ENCODE results near the gene AGAP1. TPM values are rescaled to one million over a fixed set of nuclear protein-coding genes. Genes with fewer than 3 reads are reported as not detected.
A peak's percentile ranks its signal among the peaks of the same experiment; 100 is the strongest.

The AGAP1 gene
- total RNA-seq, 1 donor from 2014 or later = 21.1 TPM

DNA sequence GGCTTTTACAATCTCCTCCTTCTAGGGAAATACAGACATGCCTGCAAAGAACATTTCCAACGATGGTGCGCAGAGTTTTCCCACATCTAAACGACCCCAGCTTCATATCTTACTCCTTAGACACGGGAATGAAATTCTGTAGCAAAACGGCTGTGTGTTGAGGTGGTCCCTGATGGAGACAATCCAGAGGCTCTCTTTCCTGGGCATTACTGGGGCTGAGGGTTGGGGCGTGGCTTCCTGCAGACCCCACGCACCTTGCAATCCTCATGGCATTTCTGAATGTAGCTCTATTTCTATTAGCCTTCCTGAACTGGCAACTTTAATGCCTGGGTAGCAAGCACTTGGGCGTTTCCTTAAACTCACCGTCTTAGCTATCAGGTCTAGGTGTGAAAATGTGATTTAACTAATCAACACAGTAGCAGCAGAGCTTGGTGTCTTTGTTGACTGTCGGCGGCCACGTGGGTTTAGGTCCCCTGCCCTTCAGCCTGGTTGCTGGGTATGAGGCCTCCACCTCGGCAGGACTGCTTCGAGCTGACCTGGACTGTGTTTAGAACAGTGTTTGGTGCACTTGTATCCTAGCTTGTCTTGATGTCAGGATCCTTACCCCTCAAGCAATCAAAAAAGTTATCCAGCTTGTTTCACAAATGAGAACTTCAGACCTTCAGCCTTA is 431.5 kb downstream of the AGAP1 start:
- no peaks in the 10 kb centered on the region for H3K36me3 ChIP-seq
- H3K4me1 ChIP-seq = no peaks in the 10 kb centered on the region
- no peak overlapping the region for H3K4me3 ChIP-seq
- DNase-seq (ENCODE audit: extremely low spot score in 2 of 2) = no peak
- H3K27me3 ChIP-seq = no peaks in the 10 kb centered on the region
- TF ChIP-seq CTCF (IDR thresholded peaks at IDR 0.05) = no peak
- no peak for TF ChIP-seq POLR2A (IDR thresholded peaks at IDR 0.05)
- TF ChIP-seq POLR2AphosphoS5 (IDR thresholded peaks at IDR 0.05; ENCODE audit: insufficient read depth in 1 of 2, low read depth in 1 of 2) = no peak
- intact Hi-C loops (cut with DNase I) = no loop called here
- no peaks in the 10 kb centered on the region for H3K9me3 ChIP-seq
- no peak overlapping the region for H3K27ac ChIP-seq

DNA sequence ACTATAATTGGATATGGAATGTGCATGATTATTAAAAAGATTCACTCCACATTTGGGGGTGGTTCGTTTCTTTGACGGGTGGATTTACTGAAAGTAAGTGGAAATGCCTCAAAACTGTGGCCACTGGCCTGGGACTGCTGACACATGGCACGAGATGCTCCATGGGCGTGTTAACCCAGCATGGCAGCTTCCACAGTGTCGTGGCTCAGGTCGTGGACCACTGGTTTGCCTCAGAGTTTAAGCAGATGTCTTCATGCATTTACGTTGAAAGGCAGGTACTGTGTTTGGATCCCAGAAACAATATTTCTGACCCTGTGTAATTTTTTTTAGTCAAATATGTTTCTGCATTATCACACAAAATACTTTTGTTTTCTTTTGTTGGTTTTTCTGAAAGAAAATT is 432.4 kb downstream of the AGAP1 start:
- intact Hi-C loops (cut with DNase I) = no loop called here
- Histone ChIP-seq H3K36me3 (peaks cover 0 to 4% of the 10 kb centered on the region in 2 donors), H3K9me3 (no peaks in the 10 kb centered on the region), H3K4me1 (no peaks in the 10 kb centered on the region), H3K27me3 (no peaks in the 10 kb centered on the region), H3K4me3 (no peak overlapping the region), H3K27ac (no peak overlapping the region)
- no peak for TF ChIP-seq POLR2A (IDR thresholded peaks at IDR 0.05)
- TF ChIP-seq CTCF (IDR thresholded peaks at IDR 0.05) = no peak
- no peak for TF ChIP-seq POLR2AphosphoS5 (IDR thresholded peaks at IDR 0.05; ENCODE audit: insufficient read depth in 1 of 2, low read depth in 1 of 2)
- DNase-seq (ENCODE audit: extremely low spot score in 2 of 2) = peak in 1 of 2 donors; percentile 60

- H3K27ac ChIP-seq = no peak overlapping the region
- no peaks in the 10 kb centered on the region for H3K27me3 ChIP-seq
- intact Hi-C loops (cut with DNase I) = no loop called here
- no peak for TF ChIP-seq POLR2AphosphoS5 (IDR thresholded peaks at IDR 0.05; ENCODE audit: insufficient read depth in 1 of 2, low read depth in 1 of 2)
- no peak for TF ChIP-seq POLR2A (IDR thresholded peaks at IDR 0.05)
- no peak for TF ChIP-seq CTCF (IDR thresholded peaks at IDR 0.05)
- H3K4me3 ChIP-seq = no peak overlapping the region
- peak in 1 of 2 donors; percentile 58 for DNase-seq (ENCODE audit: extremely low spot score in 2 of 2)
- no peaks in the 10 kb centered on the region for H3K4me1 ChIP-seq
- peaks cover 0 to 7% of the 10 kb centered on the region in 2 donors for H3K36me3 ChIP-seq
- no peaks in the 10 kb centered on the region for H3K9me3 ChIP-seq
Observed at GRCh38 chr2:235928751-235929370, 435.0 kb downstream of the AGAP1 start.

DNA sequence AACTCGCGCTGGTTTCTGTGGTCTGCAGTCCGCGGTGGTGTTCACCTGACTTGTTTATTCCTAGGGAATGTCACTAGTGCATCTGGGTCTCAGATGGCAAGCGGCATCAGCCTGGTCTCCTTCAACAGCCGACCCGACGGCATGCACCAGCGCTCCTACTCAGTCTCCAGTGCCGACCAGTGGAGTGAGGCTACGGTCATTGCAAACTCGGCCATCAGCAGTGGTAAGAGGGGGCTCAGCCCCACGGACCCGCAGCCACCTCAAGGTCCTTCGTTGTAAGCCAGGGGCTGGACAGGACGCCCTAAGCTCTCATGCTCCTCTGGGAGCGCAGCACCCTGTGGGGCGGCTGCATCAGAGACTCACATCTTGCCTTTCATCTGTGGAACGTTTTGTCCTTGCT is 436.9 kb downstream of the AGAP1 start:
- no peak for DNase-seq (ENCODE audit: extremely low spot score in 2 of 2)
- Histone ChIP-seq H3K4me1 (no peaks in the 10 kb centered on the region), H3K4me3 (no peak overlapping the region), H3K27me3 (no peaks in the 10 kb centered on the region), H3K9me3 (no peaks in the 10 kb centered on the region), H3K27ac (no peak overlapping the region), H3K36me3 (peaks cover 0 to 7% of the 10 kb centered on the region in 2 donors)
- intact Hi-C loops (cut with DNase I) = no loop called here
- no peak for TF ChIP-seq CTCF (IDR thresholded peaks at IDR 0.05)
- no peak for TF ChIP-seq POLR2A (IDR thresholded peaks at IDR 0.05)
- TF ChIP-seq POLR2AphosphoS5 (IDR thresholded peaks at IDR 0.05; ENCODE audit: insufficient read depth in 1 of 2, low read depth in 1 of 2) = no peak

DNA sequence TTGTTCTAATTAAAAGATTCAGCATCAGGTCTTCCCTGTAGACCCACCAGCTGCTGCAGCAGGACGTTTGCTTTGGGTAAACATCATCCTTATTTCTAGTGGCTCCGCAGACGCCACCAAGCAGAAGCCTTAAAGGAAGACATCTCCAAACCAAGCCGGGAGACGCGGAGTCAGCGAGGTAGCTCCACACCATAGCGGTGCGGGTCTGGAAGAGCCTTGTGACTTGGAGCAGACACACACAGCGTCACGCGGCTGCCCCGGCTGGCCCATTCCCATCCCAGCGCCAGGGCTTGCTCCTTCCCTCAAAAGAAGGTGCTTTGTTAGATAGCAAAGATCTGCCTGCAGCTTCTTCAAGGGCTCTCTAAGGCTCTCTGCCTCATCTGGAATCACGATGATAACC is 437.8 kb downstream of the AGAP1 start:
- Histone ChIP-seq H3K36me3 (peaks cover 0 to 12% of the 10 kb centered on the region in 2 donors), H3K4me3 (no peak overlapping the region)

More for the DNA sequence above, 437.8 kb downstream of the AGAP1 start:
- TF ChIP-seq CTCF (IDR thresholded peaks at IDR 0.05) (no peak), POLR2A (IDR thresholded peaks at IDR 0.05) (no peak), POLR2AphosphoS5 (IDR thresholded peaks at IDR 0.05; ENCODE audit: insufficient read depth in 1 of 2, low read depth in 1 of 2) (no peak)
- DNase-seq (ENCODE audit: extremely low spot score in 2 of 2) = no peak
- Histone ChIP-seq H3K9me3 (no peaks in the 10 kb centered on the region), H3K27me3 (no peaks in the 10 kb centered on the region), H3K4me1 (no peaks in the 10 kb centered on the region), H3K27ac (no peak overlapping the region)
- intact Hi-C loops (cut with DNase I) = no loop called here

All from vagina (tissue), 2 donors.